ENCODE data around the gene PTHLH.

Gene PTHLH

GRCh38 chr12:27996761-27997160, 24.2 kb upstream of the PTHLH start:
- no peak overlapping the region for H3K4me3 ChIP-seq (ENCODE audit: low read depth, low read length)
- no peak for DNase-seq (ENCODE audit: low read depth, low spot score)
- ChIA-PET CTCF (no interaction called here), POLR2A (no interaction called here)
- TF ChIP-seq CTCF (IDR thresholded peaks at IDR 0.05; ENCODE audit: insufficient read depth, low read length, missing control alignments): no peak

GRCh38 chr12:27995406-27995805, 22.9 kb upstream of the PTHLH start:
- ChIA-PET POLR2A (no interaction called here), CTCF (no interaction called here)
- DNase-seq (ENCODE audit: low read depth, low spot score): no peak
- TF ChIP-seq CTCF (IDR thresholded peaks at IDR 0.05; ENCODE audit: insufficient read depth, low read length, missing control alignments): no peak
- H3K4me3 ChIP-seq (ENCODE audit: low read depth, low read length): no peak overlapping the region

GRCh38 chr12:27988594-27989233, 16.2 kb upstream of the PTHLH start:
- ChIA-PET POLR2A (interaction anchor here (0.8 kb wide), 1 partner anchor 13 kb away, joined by 3 read pairs; no protein-coding TSS in a partner anchor), CTCF (interaction anchor here (0.9 to 1.2 kb wide), 2 partner anchors 10 to 11 kb away, joined by 3 read pairs; no protein-coding TSS in a partner anchor)
- DNase-seq (ENCODE audit: low read depth, low spot score): no peak
- TF ChIP-seq CTCF (IDR thresholded peaks at IDR 0.05; ENCODE audit: insufficient read depth, low read length, missing control alignments): no peak
- H3K4me3 ChIP-seq (ENCODE audit: low read depth, low read length): no peak overlapping the region

GRCh38 chr12:27987331-27987730, 14.8 kb upstream of the PTHLH start:
- TF ChIP-seq CTCF (IDR thresholded peaks at IDR 0.05; ENCODE audit: insufficient read depth, low read length, missing control alignments): no peak
- no peak overlapping the region for H3K4me3 ChIP-seq (ENCODE audit: low read depth, low read length)
- CTCF ChIA-PET: no interaction called here
- POLR2A ChIA-PET: interaction anchor here (0.6 kb wide), 1 partner anchor 496 kb away, joined by 3 read pairs; no protein-coding TSS in a partner anchor
- no peak for DNase-seq (ENCODE audit: low read depth, low spot score)

GRCh38 chr12:27984275-27984674, 11.7 kb upstream of the PTHLH start:
- no peak for TF ChIP-seq CTCF (IDR thresholded peaks at IDR 0.05; ENCODE audit: insufficient read depth, low read length, missing control alignments)
- no peak overlapping the region for H3K4me3 ChIP-seq (ENCODE audit: low read depth, low read length)
- POLR2A ChIA-PET: interaction anchor here (0.6 kb wide), 1 partner anchor 146 kb away, joined by 3 read pairs; no protein-coding TSS in a partner anchor
- DNase-seq (ENCODE audit: low read depth, low spot score): peak; percentile 54
- CTCF ChIA-PET: interaction anchor here (1.2 kb wide), 1 partner anchor 44 kb away, joined by 3 read pairs; no protein-coding TSS in a partner anchor

GRCh38 chr12:27982951-27983350, 10.4 kb upstream of the PTHLH start:
- no peak overlapping the region for H3K4me3 ChIP-seq (ENCODE audit: low read depth, low read length)
- ChIA-PET POLR2A (no interaction called here), CTCF (no interaction called here)
- TF ChIP-seq CTCF (IDR thresholded peaks at IDR 0.05; ENCODE audit: insufficient read depth, low read length, missing control alignments): no peak
- no peak for DNase-seq (ENCODE audit: low read depth, low spot score)

All from AG04449 (cell line).